Measurements from ENCODE around the gene WWOX. TPM values are rescaled to one million over a fixed set of nuclear protein-coding genes. Genes with fewer than 3 reads are reported as not detected.

The WWOX gene
- total and polyA plus RNA-seq, 4 donors = 5.4 to 61.5 (median 18.4) TPM

GRCh38 chr16:78718141-78718540 is 618.7 kb downstream of the WWOX start:
- ATAC-seq (ENCODE audit: insufficient read depth, low FRiP score) = no peak
- 83 to 89% methylated on average over 2 of the region's 2 CpGs for WGBS, 2 donors

DNA sequence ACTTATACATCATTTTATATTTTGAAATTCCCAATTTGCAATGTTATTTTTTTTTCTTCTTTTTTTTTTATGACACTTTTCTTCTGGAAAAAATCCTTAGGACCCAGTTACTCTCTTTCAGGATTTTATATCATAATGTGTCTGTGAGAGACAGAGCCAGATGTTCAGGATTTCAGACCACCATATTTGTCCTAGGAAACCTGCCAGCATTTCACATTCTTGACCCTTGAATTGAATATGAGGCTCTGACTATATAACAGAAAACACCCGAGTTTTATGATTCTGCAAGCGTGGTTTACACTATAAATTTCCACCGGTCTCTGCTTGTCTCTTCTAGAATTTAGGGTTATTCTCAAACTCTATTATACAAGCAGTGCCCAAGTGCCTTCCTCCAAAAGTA is 621.0 kb downstream of the WWOX start:
- DNase-seq = peak; percentile 59 to 95 (median 90)
- H3K4me3 ChIP-seq = no peak overlapping the region
- no peak for ATAC-seq (ENCODE audit: insufficient read depth, low FRiP score)
- no peaks in the 10 kb centered on the region for H3K27me3 ChIP-seq (ENCODE audit: control insufficient read depth in 3 of 3, insufficient read depth in 3 of 3, low read length in 2 of 3)
- no peaks in the 10 kb centered on the region for H3K9me3 ChIP-seq (ENCODE audit: control insufficient read depth in 4 of 4, insufficient read depth in 3 of 4, low read length in 3 of 4)
- H3K9ac ChIP-seq (ENCODE audit: insufficient read depth in 1 of 2, low read length in 2 of 2) = no peak overlapping the region
- WGBS, 2 donors = 73 to 86% methylated on average over 3 of the region's 3 CpGs
- no peak for TF ChIP-seq CTCF (IDR thresholded peaks at IDR 0.05; ENCODE audit: control extremely low read depth, extremely low read depth)
- H3K4me1 ChIP-seq (ENCODE audit: control insufficient read depth in 5 of 5, insufficient read depth in 5 of 5, low read length in 5 of 5) = peaks cover 0 to 29% (median 0%) of the 10 kb centered on the region in 5 donors
- H3K36me3 ChIP-seq (ENCODE audit: control insufficient read depth in 4 of 4, insufficient read depth in 4 of 4, low read length in 4 of 4) = no peaks in the 10 kb centered on the region
- no peak overlapping the region for H3K27ac ChIP-seq (ENCODE audit: low read depth in 1 of 2, low read length in 1 of 2)

More at GRCh38 chr16:78718141-78718540, 618.7 kb downstream of the WWOX start:
- Histone ChIP-seq H3K4me1 (ENCODE audit: control insufficient read depth in 5 of 5, insufficient read depth in 5 of 5, low read length in 5 of 5) (peaks cover 0 to 32% (median 0%) of the 10 kb centered on the region in 5 donors), H3K9ac (ENCODE audit: insufficient read depth in 1 of 2, low read length in 2 of 2) (no peak overlapping the region), H3K4me3 (no peak overlapping the region), H3K27ac (ENCODE audit: low read depth in 1 of 2, low read length in 1 of 2) (no peak overlapping the region), H3K27me3 (ENCODE audit: control insufficient read depth in 3 of 3, insufficient read depth in 3 of 3, low read length in 2 of 3) (no peaks in the 10 kb centered on the region), H3K9me3 (ENCODE audit: control insufficient read depth in 4 of 4, insufficient read depth in 3 of 4, low read length in 3 of 4) (no peaks in the 10 kb centered on the region), H3K36me3 (ENCODE audit: control insufficient read depth in 4 of 4, insufficient read depth in 4 of 4, low read length in 4 of 4) (no peaks in the 10 kb centered on the region)
- DNase-seq = no peak
- no peak for TF ChIP-seq CTCF (IDR thresholded peaks at IDR 0.05; ENCODE audit: control extremely low read depth, extremely low read depth)

GRCh38 chr16:78727536-78727935 is 628.1 kb downstream of the WWOX start:
- ATAC-seq (ENCODE audit: insufficient read depth, low FRiP score) (no peak), DNase-seq (no peak)
- peaks cover 0 to 1% (median 0%) of the 10 kb centered on the region in 4 donors for H3K9me3 ChIP-seq (ENCODE audit: control insufficient read depth in 4 of 4, insufficient read depth in 3 of 4, low read length in 3 of 4)
- H3K9ac ChIP-seq (ENCODE audit: insufficient read depth in 1 of 2, low read length in 2 of 2) = no peak overlapping the region
- no peak for TF ChIP-seq CTCF (IDR thresholded peaks at IDR 0.05; ENCODE audit: control extremely low read depth, extremely low read depth)
- no peak overlapping the region for H3K27ac ChIP-seq (ENCODE audit: low read depth in 1 of 2, low read length in 1 of 2)
- no peak overlapping the region for H3K4me3 ChIP-seq
- no peaks in the 10 kb centered on the region for H3K27me3 ChIP-seq (ENCODE audit: control insufficient read depth in 3 of 3, insufficient read depth in 3 of 3, low read length in 2 of 3)
- 95 to 97% methylated on average over 2 of the region's 2 CpGs for WGBS, 2 donors
- H3K36me3 ChIP-seq (ENCODE audit: control insufficient read depth in 4 of 4, insufficient read depth in 4 of 4, low read length in 4 of 4) = no peaks in the 10 kb centered on the region
- peaks cover 0 to 2% (median 0%) of the 10 kb centered on the region in 5 donors for H3K4me1 ChIP-seq (ENCODE audit: control insufficient read depth in 5 of 5, insufficient read depth in 5 of 5, low read length in 5 of 5)

DNA sequence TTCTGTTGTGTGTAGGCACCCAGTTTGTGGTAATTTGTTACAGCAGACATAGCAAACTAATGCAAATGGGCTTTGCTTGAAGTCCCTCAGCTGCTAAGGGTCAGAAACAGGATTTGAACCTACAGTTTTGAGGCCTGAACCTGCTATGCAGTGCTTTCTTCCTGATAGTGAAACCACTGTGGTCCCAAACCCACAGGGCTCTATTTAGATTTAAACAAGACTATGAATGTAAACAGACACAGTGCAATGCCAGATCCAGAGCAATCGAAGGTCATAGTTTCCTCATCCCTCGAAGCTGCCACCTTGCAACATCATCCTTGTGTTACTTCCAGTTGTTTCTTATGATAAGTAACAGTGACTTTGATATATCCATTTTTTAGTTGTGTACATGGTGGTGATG is 630.2 kb downstream of the WWOX start:
- peaks cover 0 to 2% (median 0%) of the 10 kb centered on the region in 5 donors for H3K4me1 ChIP-seq (ENCODE audit: control insufficient read depth in 5 of 5, insufficient read depth in 5 of 5, low read length in 5 of 5)
- H3K9ac ChIP-seq (ENCODE audit: insufficient read depth in 1 of 2, low read length in 2 of 2) = no peak overlapping the region
- DNase-seq = no peak
- H3K9me3 ChIP-seq (ENCODE audit: control insufficient read depth in 4 of 4, insufficient read depth in 3 of 4, low read length in 3 of 4) = peaks cover 0 to 3% (median 0%) of the 10 kb centered on the region in 4 donors
- no peaks in the 10 kb centered on the region for H3K36me3 ChIP-seq (ENCODE audit: control insufficient read depth in 4 of 4, insufficient read depth in 4 of 4, low read length in 4 of 4)
- no peak for ATAC-seq (ENCODE audit: insufficient read depth, low FRiP score)
- no peak overlapping the region for H3K4me3 ChIP-seq
- H3K27ac ChIP-seq (ENCODE audit: low read depth in 1 of 2, low read length in 1 of 2) = no peak overlapping the region
- H3K27me3 ChIP-seq (ENCODE audit: control insufficient read depth in 3 of 3, insufficient read depth in 3 of 3, low read length in 2 of 3) = no peaks in the 10 kb centered on the region
- 16 to 43% methylated on average over 2 of the region's 2 CpGs for WGBS, 2 donors
- TF ChIP-seq CTCF (IDR thresholded peaks at IDR 0.05; ENCODE audit: control extremely low read depth, extremely low read depth) = no peak
